HG03159 (cell line): ENCODE measurements around the gene IGF2.

Source experiments
- ATAC-seq: cut with Tn5 transposase; IDR thresholded peaks from one replicate; pipeline ENCODE4 v1.9.1; 2021; ENCODE audit warnings: mild to moderate bottlenecking, moderate library complexity; ENCODE audit not compliant: unreplicated experiment

IGF2 gene

GRCh38 chr11:2137202-2138067 is 1.8 kb downstream of the IGF2 start:
- no peak for ATAC-seq

DNA sequence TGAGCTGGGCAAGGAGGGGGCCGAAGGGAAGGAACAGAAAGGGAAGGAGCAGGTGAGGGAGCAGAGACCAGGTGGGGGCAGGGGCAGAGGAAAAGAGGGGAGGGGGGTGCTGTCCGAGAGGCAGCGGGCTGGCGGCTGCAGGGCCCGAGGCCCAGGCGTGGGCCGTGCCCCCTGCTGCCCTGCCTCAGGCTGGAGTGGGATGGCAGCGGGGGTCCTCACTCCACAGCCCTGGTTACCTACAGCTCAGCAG is 2.3 kb downstream of the IGF2 start:
- ATAC-seq = no peak

DNA sequence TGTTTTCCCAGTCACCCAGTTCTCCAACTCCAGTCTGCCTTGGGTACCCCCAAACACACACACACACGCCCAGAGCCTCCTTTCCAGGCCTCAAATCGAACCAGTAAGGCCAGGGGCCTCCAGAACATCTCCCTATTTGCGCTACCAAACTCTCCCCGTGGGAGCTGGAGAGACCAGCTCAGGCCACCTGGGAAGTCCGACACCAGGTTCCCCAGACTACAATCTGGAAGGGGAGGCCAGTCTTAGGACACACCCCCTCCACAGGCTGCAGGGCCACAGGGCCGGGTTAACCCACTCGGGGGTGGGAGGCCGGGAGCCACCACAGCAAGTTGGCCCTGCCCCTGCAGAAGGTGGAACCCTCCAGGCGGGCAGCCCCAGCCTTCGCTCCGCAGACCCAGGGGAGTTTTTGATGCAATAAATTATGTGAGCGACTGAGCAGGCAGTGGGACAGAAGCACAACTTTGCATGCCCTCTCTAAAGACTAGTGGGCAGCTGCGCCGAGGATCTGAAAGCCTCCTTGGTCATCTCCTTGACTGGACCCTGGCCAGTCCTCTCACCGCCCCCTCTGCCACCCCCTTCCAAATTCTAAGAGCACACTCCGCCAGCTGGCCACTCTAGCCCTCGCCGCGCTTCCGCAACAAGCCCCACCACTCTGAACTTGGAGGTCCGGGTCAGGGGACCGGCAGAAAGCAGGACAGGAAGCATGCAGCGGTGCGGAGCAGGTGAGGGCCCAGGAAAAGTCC is 2.8 kb downstream of the IGF2 start:
- ATAC-seq = no peak

DNA sequence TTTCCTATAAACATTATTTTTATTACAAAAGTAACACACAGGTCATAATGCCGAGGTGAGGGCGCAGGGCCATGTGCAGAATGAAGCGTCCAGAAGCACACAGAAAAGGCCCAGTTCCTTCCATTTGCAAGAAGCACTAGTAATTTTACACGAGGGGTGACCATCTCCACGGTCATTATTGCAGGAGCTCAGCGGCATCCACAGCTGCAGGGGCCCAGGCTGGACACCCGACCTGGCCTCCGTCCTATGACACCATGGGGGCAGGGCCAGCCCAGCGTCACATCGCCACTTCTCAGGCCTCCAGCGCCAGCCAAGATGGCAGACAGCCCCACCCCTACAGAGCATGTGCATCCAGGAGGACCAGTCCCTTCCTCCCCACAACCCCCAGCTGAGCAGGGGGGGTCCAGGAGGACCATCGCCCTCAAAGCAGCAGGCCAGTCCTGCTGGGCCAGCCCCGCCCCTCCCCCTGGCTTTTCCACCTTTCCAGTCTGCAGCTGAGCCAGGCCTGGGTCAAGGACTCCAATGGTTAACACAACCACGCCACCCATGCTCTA is 3.5 kb downstream of the IGF2 start:
- no peak for ATAC-seq

- ATAC-seq = no peak
These were observed 4.1 kb downstream of the IGF2 start for GRCh38 chr11:2135018-2135569.

- ATAC-seq = no peak
These were observed 4.9 kb downstream of the IGF2 start for GRCh38 chr11:2134022-2135010.

DNA sequence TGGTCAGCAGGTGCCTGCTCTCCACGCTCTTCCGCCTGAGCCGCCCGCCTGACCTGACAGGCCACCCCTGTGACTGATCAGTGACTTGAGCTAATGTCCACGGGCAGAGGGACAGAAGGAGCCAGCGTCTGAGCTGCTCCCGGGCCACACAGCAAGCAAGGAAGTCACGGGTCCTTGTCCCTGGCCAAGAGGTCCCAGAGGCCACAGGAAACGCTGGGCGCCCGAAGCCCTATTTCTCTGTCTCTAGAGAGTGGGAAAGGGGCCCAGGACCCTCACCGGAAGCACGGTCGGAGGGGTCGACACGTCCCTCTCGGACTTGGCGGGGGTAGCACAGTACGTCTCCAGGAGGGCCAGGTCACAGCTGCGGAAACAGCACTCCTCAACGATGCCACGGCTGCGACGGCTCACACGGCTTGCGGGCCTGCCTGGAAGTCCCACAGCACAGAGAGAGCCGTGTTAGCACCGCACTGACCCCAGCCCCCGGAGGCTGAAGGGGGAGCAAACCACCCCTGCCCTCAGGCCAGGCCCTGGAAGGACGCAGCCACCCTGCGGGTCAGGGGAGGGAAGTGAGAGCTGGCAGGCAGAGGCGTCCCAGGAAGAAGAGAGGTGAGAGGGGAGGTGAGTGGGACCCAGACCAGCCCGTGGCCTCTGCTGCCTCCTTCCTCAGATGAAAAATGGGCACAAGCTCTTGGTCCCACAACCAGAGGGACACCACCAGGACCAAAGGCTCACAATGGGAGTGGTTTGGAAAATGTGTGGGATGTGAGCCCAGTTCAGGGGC is 5.8 kb downstream of the IGF2 start:
- ATAC-seq = no peak

GRCh38 chr11:2132874-2133240 is 6.3 kb downstream of the IGF2 start:
- ATAC-seq = no peak

GRCh38 chr11:2132246-2132645 is 6.9 kb downstream of the IGF2 start:
- ATAC-seq = no peak

DNA sequence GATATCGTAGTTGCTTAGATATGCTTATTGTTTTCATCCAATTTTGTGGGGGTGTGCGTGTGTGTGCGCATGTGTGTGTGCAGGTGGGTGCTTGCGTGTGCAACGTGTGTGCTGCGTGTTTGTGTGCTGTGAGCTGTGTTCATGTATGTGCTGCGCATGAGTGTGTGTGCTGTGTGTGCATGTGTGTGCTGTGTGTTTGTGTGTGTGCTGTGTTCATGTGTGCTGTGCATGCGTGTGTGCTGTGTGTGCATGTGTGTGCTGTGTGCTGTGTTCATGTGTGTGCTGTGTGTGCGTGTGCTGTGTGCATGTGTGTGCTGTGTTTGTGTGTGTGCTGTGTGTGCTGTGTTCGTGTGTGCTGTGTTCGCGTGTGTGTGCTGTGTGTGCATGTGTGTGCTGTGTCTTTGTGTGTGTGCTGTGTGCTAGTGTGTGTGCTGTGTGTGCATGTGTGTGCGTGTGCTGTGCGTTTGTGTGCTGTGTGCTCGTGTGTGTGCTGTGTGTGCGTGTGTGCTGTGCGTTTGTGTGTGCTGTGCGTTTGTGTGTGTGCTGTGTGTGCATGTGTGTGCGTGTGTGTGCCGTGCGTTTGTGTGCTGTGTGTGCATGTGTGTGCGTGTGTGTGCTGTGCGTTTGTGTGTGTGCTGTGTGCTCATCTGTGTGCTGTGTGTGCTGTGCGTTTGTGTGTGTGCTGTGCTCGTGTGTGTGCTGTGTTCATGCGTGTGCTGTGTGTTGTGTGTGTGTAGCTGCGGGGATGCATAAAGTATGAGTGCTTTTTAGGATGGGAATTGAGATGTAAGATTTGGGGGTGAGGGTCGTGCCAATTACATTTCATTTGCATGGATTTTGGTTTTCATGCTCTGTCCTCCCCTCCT is 7.6 kb downstream of the IGF2 start:
- ATAC-seq = no peak

DNA sequence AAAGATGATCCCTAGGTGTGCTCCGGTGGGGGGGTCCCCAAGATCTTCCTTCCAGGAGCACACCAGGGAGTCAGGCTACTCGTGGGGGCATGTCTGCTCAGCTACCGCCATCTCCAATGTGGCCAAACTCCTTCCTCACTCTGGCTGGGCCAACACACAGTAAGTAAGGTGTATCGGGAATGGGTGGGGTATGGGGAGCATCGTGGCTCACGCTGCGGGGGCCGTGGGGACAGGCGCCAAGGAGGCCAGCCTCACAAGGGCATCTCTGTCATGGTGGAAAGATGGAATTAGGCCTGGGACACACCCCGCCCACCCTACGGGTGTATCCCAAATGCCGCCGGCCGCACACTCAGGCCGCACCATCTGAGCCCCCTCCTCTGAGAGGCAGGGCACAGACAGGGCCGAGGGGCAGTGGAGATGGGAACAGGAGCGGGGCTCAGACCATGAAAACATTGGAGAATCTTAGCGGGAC is 8.3 kb downstream of the IGF2 start:
- no peak for ATAC-seq

DNA sequence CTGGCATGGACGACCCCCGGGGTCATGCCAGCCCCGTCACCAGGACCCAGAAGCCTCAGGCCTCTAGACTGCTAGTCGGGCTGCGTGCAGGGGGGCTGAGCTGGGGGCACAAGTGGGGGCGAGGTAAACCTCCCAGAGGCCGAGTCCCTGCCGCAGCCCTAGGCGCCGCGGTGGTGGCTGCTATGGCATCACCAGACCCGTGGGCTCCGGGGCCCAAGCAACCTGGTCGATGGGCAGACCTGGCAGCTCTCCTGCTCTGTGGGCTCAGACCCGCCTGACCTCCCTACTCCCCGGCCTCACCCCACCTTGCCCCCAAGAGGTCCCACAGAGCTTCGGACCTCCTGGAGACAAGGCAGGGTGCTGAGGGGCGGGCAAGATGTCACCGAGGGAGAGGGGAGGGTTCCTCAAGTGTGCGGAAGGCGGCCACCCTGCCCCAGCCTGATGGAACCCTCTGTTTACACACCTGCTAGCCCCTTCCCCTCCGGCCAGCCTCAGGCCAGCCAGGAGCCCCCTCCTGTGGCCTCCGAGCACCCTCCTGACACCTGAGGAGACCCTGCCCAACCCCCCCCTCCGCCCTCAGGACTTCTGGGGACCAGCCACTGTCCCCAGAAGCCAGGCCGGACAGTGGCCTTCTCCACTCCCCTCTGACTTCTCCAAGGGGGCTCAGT is 9.4 kb downstream of the IGF2 start:
- no peak for ATAC-seq

- ATAC-seq = no peak
These were observed 9.9 kb downstream of the IGF2 start for GRCh38 chr11:2129308-2129698.

DNA sequence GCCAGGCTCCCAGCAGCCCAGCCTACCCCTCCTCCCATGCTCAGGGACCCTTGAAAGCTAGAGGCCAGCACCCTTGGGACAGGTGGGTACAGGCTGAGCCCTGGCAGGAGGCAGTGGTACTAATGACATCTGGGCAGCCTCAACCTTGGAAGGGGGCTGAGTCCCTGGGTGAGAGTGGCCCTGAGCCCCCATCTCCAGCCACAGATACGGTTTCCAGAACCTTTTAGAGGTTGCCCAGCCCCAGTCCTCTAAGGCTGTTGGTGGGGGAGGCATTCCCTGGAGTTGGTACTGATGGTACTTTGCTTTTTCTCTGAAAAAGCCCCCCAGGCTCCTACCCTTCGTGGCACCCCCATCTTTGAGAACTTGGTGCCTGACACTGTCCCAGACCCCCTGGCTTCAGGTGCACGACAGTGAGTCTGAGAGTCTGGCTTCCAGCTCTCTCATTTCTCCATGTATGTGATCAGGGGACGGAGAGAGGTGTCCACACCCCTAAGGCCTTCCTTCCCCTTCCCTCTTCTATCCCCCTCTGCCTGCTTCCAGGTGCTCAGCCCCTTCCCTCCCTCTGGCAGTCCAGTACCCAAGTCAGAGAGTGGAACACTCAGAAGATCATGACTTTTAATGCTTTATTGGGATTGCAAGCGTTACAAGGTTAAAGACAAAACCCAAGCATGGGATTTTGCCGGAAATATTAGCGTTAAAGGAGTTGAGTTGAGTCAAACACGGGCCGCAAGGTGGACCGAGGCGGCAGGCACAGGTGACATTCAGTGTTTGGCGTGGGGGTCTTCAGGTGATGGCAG is 10.5 kb downstream of the IGF2 start:
- no peak for ATAC-seq

GRCh38 chr11:2128130-2128510 is 11.1 kb downstream of the IGF2 start:
- no peak for ATAC-seq

- no peak for ATAC-seq
These were observed 11.6 kb downstream of the IGF2 start for GRCh38 chr11:2127482-2128129.

DNA sequence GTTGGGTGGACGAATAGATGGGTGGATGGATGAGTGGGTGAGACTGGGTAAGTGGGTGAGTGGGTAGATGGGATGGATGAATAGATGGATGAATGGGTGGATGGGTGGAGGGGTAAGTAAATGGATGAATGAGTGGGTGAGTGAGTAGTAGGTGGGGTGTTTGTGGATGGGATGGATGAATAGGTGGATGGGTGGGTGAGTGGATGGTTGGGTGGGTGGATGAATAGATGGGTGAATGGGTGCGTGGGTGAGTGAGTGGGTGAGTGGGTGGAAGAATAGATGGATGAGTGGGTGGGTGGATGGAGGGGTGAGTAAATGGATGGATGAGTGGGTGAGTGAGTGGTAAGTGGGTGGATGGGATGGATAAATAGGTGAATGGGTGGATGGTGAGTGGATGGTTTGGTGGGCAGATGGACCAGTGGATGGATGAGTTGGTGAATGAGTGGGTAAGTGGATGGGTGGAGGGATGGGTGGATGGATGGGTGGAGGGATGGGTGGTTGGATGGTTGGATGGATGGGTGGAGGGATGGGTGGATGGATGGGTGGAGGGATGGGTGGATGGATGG is 12.6 kb downstream of the IGF2 start:
- ATAC-seq = no peak
